SK-N-SH (cell line): Measurements from ENCODE around the gene SPIRE1. TPM values are rescaled to one million over a fixed set of nuclear protein-coding genes. Genes with fewer than 3 reads are reported as not detected.

ENCODE experiments used
- CTCF ChIA-PET: fragments of 300-600, 350-600 bp; formaldehyde crosslinking; extraction: SDS; loops from one replicate; lab custom pipeline; 2021; lab: Yijun Ruan, JAX
- POLR2A ChIA-PET: fragments of 350-600 bp; sonication (Branson Sonifier 250); formaldehyde crosslinking; extraction: SDS; loops from one replicate; lab custom pipeline; 2020; ENCODE audit warnings: antibody characterized with exemption, inconsistent platforms; lab: Yijun Ruan, JAX
- DNase-seq: peaks from one replicate; pipeline ENCODE4 v3.0.0; 2012
- H2AFZ ChIP-seq: fragments of 200-600 bp; sonication (generic); 2 replicates; pipeline ENCODE4 v1.8.1; 2016; ENCODE audit warnings: antibody characterized with exemption, mild to moderate bottlenecking, low read depth
- H3F3A ChIP-seq: fragments of 200-600 bp; sonication (generic); replicated peaks from 2 replicates; pipeline ENCODE3; 2016; ENCODE audit warnings: antibody characterized with exemption, mild to moderate bottlenecking; ENCODE audit not compliant: insufficient read depth
- H3K27ac ChIP-seq, 2 experiments: fragments of 200-500 bp in 1 of 2; fragments of 200-600 bp in 1 of 2; sonication (Bioruptor generic) in 1 of 2; sonication (generic), shearing (Covaris generic) in 1 of 2; 2 replicates each; pipeline versions ENCODE4 v1.5.1 to v1.6.1; 2014 to 2016; ENCODE audit warnings: low read depth in 2 of 2, inconsistent platforms in 1 of 2, low read length in 1 of 2, mild to moderate bottlenecking in 1 of 2, mixed read lengths in 1 of 2
- H3K27me3 ChIP-seq: fragments of 200-600 bp; sonication (generic), shearing (Covaris generic); 2 replicates; pipeline ENCODE4 v1.6.1; 2016; ENCODE audit warnings: mixed run types; ENCODE audit not compliant: insufficient read depth
- H3K36me3 ChIP-seq, 2 experiments: fragments of 200-500 bp in 1 of 2; fragments of 200-600 bp in 1 of 2; sonication (Bioruptor generic) in 1 of 2; sonication (generic) in 1 of 2; replicated peaks in 1 of 2; 2 replicates each; pipeline versions ENCODE3 to v1.5.1; 2014 to 2016; ENCODE audit warnings: low read length in 1 of 2, mild to moderate bottlenecking in 1 of 2; ENCODE audit not compliant: insufficient read depth in 2 of 2, control insufficient read depth in 1 of 2
- H3K4me1 ChIP-seq, 2 experiments: fragments of 200-500 bp in 1 of 2; fragments of 200-600 bp in 1 of 2; sonication (Bioruptor generic) in 1 of 2; sonication (generic), shearing (Covaris generic) in 1 of 2; 2 replicates each; pipeline versions ENCODE4 v1.5.1 to v1.6.1; 2014 to 2016; ENCODE audit warnings: low read depth in 1 of 2, low read length in 1 of 2, mixed run types in 1 of 2; ENCODE audit not compliant: insufficient read depth in 2 of 2, control insufficient read depth in 1 of 2
- H3K4me2 ChIP-seq: fragments of 200-600 bp; sonication (generic), shearing (Covaris generic); 2 replicates; pipeline ENCODE4 v1.6.1; 2017; ENCODE audit warnings: mixed run types
- H3K4me3 ChIP-seq, 2 experiments: fragments of 200-500 bp in 1 of 2; fragments of 200-600 bp in 1 of 2; sonication (Bioruptor generic) in 1 of 2; sonication (generic), shearing (Covaris generic) in 1 of 2; 2 replicates each; pipeline versions ENCODE4 v1.5.1 to v1.8.1; 2014 to 2016; ENCODE audit warnings: low read depth in 2 of 2, inconsistent platforms in 1 of 2, low read length in 1 of 2, mild to moderate bottlenecking in 1 of 2, mixed read lengths in 1 of 2, moderate library complexity in 1 of 2
- H3K79me2 ChIP-seq: fragments of 200-600 bp; sonication (generic); 2 replicates; pipeline ENCODE4 v1.8.1; 2017; ENCODE audit warnings: mild to moderate bottlenecking; ENCODE audit not compliant: insufficient read depth
- H3K9ac ChIP-seq: fragments of 200-600 bp; sonication (generic); 2 replicates; pipeline ENCODE4 v1.6.1; 2017; ENCODE audit warnings: mixed run types
- H3K9me2 ChIP-seq: fragments of 200-600 bp; sonication (generic); 2 replicates; pipeline ENCODE4 v1.6.1; 2017; ENCODE audit warnings: mixed run types
- H3K9me3 ChIP-seq: fragments of 200-600 bp; sonication (generic); 2 replicates; pipeline ENCODE4 v1.6.1; 2017; ENCODE audit warnings: mixed run types, mild to moderate bottlenecking, moderate library complexity
- H4K20me1 ChIP-seq: fragments of 200-600 bp; sonication (generic); 2 replicates; pipeline ENCODE4 v1.6.1; 2017; ENCODE audit warnings: mild to moderate bottlenecking, mixed run types; ENCODE audit not compliant: insufficient read depth
- EP300 ChIP-seq, 2 experiments: IDR thresholded peaks; 2 replicates each; pipeline versions ENCODE4 v1.4.0 to v1.6.1; 2012; ENCODE audit warnings: borderline replicate concordance in 1 of 2, low read depth in 1 of 2, low read length in 1 of 2
- FOXM1 ChIP-seq: IDR thresholded peaks from 2 replicates; pipeline ENCODE4 v1.4.0; 2012; ENCODE audit warnings: low read depth, mild to moderate bottlenecking
- GATA2 ChIP-seq: sonication (generic); formaldehyde crosslinking; IDR thresholded peaks from 2 replicates; pipeline ENCODE4 v1.5.0; 2020; ENCODE audit warnings: mild to moderate bottlenecking, missing genetic modification reagents
- POLR2AphosphoS5 ChIP-seq: IDR thresholded peaks from 2 replicates; pipeline ENCODE4 v1.6.1; 2012; ENCODE audit warnings: low read depth, low read length
- REST ChIP-seq: IDR thresholded peaks from 2 replicates; pipeline ENCODE4 v1.6.1; 2012; ENCODE audit warnings: mild to moderate bottlenecking, low read depth, low read length, moderate library complexity
- TAF1 ChIP-seq: IDR thresholded peaks from 2 replicates; pipeline ENCODE4 v1.6.1; 2012; ENCODE audit warnings: low read depth, mild to moderate bottlenecking, low read length, moderate library complexity, borderline replicate concordance
- TCF12 ChIP-seq: IDR thresholded peaks from 2 replicates; pipeline ENCODE4 v1.4.0; 2012
- TEAD4 ChIP-seq: IDR thresholded peaks from 2 replicates; pipeline ENCODE4 v1.4.0; 2012; ENCODE audit warnings: mild to moderate bottlenecking, borderline replicate concordance; ENCODE audit not compliant: insufficient read depth
- USF2 ChIP-seq: fragments of 150-350 bp; IDR thresholded peaks from 2 replicates; pipeline ENCODE4 v1.6.1; 2017; ENCODE audit warnings: antibody characterized with exemption, low read length, low read depth, borderline replicate concordance
- ZBTB33 ChIP-seq: IDR thresholded peaks from 2 replicates; pipeline ENCODE4 v1.4.0; 2012; ENCODE audit warnings: low read depth, borderline replicate concordance
- whole genome bisulfite sequencing: methylation state at CpG from one replicate; pipeline ENCODE4 v1.1.6; 2017; ENCODE audit warnings: low lambda C conversion rate; 5-methylcytosine and 5-hydroxymethylcytosine counted together
- polyA plus RNA-seq, 3 experiments: library from polyadenylated mRNA; depleted of rRNA; stranded (reverse); fragments of >200 nt; gene quantifications; 2 replicates each; pipeline ENCODE4 v1.2.3, GENCODE V29; 2012

SPIRE1 gene
- polyA plus RNA-seq, 1 of the 3 experiments (the other 2 are of a cell fraction) = 6.7 TPM

GRCh38 chr18:12462242-12462641, 195.7 kb downstream of the SPIRE1 start:
- 96% methylated on average over 2 of the region's 2 CpGs for WGBS
- DNase-seq = no peak
- peaks cover 9 to 29% of the 10 kb centered on the region in 2 experiments for H3K36me3 ChIP-seq

GRCh38 chr18:12461326-12461725, 196.6 kb downstream of the SPIRE1 start:
- Histone ChIP-seq H3K9me2 (no peaks in the 10 kb centered on the region), H3K79me2 (no peaks in the 10 kb centered on the region), H3K27me3 (no peaks in the 10 kb centered on the region), H3K4me1 (peaks cover 0 to 9% of the 10 kb centered on the region in 2 experiments; a peak in 1 of 4 replicates), H3K36me3 (peaks cover 9 to 29% of the 10 kb centered on the region in 2 experiments), H2AFZ (no peak overlapping the region), H3K4me2 (no peak overlapping the region), H3K9me3 (no peaks in the 10 kb centered on the region), H3K9ac (no peak overlapping the region), H3K4me3 (no peak overlapping the region), H4K20me1 (no peaks in the 10 kb centered on the region), H3F3A (no peaks in the 10 kb centered on the region), H3K27ac (peak overlapping the region in 1 of 2 experiments; percentile 74; a peak in 1 of 4 replicates)
- TF ChIP-seq POLR2AphosphoS5 (no peak), ZBTB33 (no peak)
- no peak for DNase-seq
- CTCF ChIA-PET = interaction anchor here (1.3 to 1.5 kb wide), 2 partner anchors 15 to 26 kb away, joined by 3 to 4 read pairs; no protein-coding TSS in a partner anchor
- POLR2A ChIA-PET = interaction anchor here (1.2 kb wide), 1 partner anchor 19 kb away, joined by 3 read pairs; no protein-coding TSS in a partner anchor
- 74% methylated on average over 6 of the region's 6 CpGs for WGBS

More at GRCh38 chr18:12462242-12462641, 195.7 kb downstream of the SPIRE1 start:
- TF ChIP-seq GATA2 (CRISPR knock-in tag) (no peak), USF2 (no peak), TCF12 (no peak), TEAD4 (no peak), EP300 (IDR thresholded peaks at IDR 0.05; ENCODE audit: borderline replicate concordance in 1 of 2, low read depth in 1 of 2, low read length in 1 of 2) (no peak), FOXM1 (no peak), REST (no peak), TAF1 (no peak)
- POLR2A ChIA-PET = no interaction called here
- no peak overlapping the region for H3K4me3 ChIP-seq
- H3K4me1 ChIP-seq = peaks cover 0 to 9% of the 10 kb centered on the region in 2 experiments; a peak in 1 of 4 replicates
- no peak overlapping the region for H3K9ac ChIP-seq
- H3K79me2 ChIP-seq = no peaks in the 10 kb centered on the region
- no peaks in the 10 kb centered on the region for H4K20me1 ChIP-seq
- CTCF ChIA-PET = interaction anchor here (1.0 to 1.5 kb wide), 5 partner anchors 14 to 26 kb away, joined by 3 to 4 read pairs (median 4); no protein-coding TSS in a partner anchor
- H3K9me3 ChIP-seq = no peaks in the 10 kb centered on the region
- H3K4me2 ChIP-seq = no peak overlapping the region
- no peaks in the 10 kb centered on the region for H3K27me3 ChIP-seq
- H3K9me2 ChIP-seq = no peaks in the 10 kb centered on the region
- no peaks in the 10 kb centered on the region for H3F3A ChIP-seq
- no peak overlapping the region for H2AFZ ChIP-seq
- H3K27ac ChIP-seq = no peak overlapping the region
